ENCODE measurements around the gene PIH1D1. TPM values are rescaled to one million over a fixed set of nuclear protein-coding genes. Genes with fewer than 3 reads are reported as not detected.

The PIH1D1 gene
- total RNA-seq, 4 donors from 2014 or later: 82.0 to 124 (median 104) TPM

DNA sequence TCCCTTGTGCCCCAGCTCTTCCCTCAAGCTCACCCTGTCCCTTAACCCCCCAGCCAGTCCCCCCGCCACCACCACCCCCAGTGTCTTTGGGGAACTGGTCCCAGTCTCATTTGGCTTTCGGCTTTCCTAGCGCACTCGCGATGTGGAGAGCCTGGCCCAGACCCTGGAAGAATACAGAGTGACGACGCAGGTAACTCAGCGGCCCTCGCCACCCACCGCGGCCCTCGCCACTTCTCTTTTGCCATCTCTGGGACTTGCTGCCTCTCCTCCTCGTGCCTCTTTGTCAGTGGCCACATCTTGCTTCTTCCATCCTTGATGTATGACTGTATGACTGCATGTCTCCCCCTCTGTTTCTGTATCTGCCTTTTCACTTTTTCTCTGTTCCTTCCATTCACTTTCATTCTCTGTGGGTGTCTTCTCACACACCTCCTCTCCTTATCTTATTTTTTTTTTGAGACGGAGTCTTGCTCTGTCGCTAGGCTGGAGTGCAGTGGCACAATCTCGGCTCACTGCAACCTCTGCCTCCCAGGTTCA is 44.1 kb downstream of the PIH1D1 start:
- 90% methylated on average over 16 of the region's 16 CpGs for WGBS
- no peak for DNase-seq (ENCODE audit: low spot score in 2 of 2)
- H3K36me3 ChIP-seq: no peaks in the 10 kb centered on the region
- no peak overlapping the region for H3K27ac ChIP-seq
- no peak for TF ChIP-seq POLR2A (IDR thresholded peaks at IDR 0.05)
- TF ChIP-seq POLR2AphosphoS5 (IDR thresholded peaks at IDR 0.05): no peak
- TF ChIP-seq, protein P1, sequence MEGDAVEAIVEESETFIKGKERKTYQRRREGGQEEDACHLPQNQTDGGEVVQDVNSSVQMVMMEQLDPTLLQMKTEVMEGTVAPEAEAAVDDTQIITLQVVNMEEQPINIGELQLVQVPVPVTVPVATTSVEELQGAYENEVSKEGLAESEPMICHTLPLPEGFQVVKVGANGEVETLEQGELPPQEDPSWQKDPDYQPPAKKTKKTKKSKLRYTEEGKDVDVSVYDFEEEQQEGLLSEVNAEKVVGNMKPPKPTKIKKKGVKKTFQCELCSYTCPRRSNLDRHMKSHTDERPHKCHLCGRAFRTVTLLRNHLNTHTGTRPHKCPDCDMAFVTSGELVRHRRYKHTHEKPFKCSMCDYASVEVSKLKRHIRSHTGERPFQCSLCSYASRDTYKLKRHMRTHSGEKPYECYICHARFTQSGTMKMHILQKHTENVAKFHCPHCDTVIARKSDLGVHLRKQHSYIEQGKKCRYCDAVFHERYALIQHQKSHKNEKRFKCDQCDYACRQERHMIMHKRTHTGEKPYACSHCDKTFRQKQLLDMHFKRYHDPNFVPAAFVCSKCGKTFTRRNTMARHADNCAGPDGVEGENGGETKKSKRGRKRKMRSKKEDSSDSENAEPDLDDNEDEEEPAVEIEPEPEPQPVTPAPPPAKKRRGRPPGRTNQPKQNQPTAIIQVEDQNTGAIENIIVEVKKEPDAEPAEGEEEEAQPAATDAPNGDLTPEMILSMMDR (IDR thresholded peaks at IDR 0.05): no peak
- TF ChIP-seq EP300 (IDR thresholded peaks at IDR 0.05): no peak
- H3K27me3 ChIP-seq: no peaks in the 10 kb centered on the region
- no peaks in the 10 kb centered on the region for H3K4me1 ChIP-seq
- no peak overlapping the region for H3K4me3 ChIP-seq
- H3K9me3 ChIP-seq: no peaks in the 10 kb centered on the region

DNA sequence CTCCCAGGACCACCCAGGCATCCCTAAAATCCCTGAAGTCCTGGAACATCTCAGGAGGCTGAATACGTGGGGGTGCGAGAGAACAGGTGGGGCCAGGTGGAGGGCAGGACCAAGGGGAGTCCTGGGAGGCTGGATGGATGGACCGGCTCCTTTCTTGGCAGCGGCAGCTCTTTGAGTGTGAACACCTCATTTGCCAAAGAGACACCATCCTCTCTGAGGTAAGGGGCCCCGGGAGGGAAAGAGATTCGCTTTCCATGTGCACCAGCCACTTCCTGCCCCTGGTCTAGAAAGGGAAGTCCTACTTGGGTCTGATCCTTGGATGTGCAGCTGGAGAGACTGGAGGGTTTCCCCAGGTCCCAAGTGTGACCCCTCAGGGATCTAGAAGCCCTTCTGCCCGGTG is 44.5 kb downstream of the PIH1D1 start:
- no peak for TF ChIP-seq POLR2A (IDR thresholded peaks at IDR 0.05)
- TF ChIP-seq POLR2AphosphoS5 (IDR thresholded peaks at IDR 0.05): no peak
- Histone ChIP-seq H3K4me3 (no peak overlapping the region), H3K27ac (no peak overlapping the region), H3K4me1 (no peaks in the 10 kb centered on the region), H3K9me3 (no peaks in the 10 kb centered on the region), H3K27me3 (no peaks in the 10 kb centered on the region), H3K36me3 (no peaks in the 10 kb centered on the region)
- no peak for DNase-seq (ENCODE audit: low spot score in 2 of 2)
- WGBS: 81% methylated on average over 7 of the region's 7 CpGs

DNA sequence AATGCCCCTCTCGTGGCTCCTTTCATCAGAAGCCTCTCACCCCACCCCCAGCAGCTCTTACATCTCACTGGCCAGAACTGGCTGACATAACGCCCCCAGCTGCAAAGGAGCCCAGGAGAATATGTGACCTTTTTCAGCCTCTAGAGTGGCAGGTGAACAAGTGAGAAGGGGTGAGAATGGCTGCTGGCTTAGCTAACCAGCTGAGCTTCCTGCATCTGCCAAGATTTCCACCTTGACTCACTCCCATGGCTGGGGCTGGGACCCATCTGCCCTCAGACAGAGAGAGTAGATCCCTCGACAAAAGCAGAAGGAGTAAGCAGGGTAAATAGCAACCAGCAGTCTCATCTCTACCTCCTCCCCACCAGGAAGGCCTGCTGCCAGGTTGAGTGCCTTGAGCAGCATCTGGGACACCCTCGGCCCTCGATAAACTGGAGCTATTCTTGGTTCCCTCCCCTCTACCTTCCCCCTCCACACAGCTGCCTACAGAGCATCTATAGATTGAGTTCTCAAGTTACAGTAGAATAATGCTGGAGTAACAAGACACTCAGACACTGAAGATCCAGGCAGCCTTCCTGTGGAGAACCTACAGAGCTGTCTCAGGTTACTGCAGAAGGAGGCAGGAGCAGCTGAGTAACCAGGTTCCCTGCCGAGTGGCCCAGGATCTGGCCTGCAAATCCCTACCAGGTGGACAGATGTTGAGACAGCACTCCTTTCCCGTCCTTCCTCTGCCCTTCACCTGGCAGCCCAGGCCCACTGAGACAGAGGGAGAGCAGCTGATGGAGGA is 48.0 kb downstream of the PIH1D1 start:
- Histone ChIP-seq H3K27me3 (no peaks in the 10 kb centered on the region), H3K9me3 (no peaks in the 10 kb centered on the region), H3K4me3 (no peak overlapping the region), H3K4me1 (no peaks in the 10 kb centered on the region), H3K27ac (no peak overlapping the region), H3K36me3 (no peaks in the 10 kb centered on the region)
- DNase-seq (ENCODE audit: low spot score in 2 of 2): no peak
- TF ChIP-seq POLR2A (IDR thresholded peaks at IDR 0.05) (no peak), EP300 (IDR thresholded peaks at IDR 0.05) (no peak), POLR2AphosphoS5 (IDR thresholded peaks at IDR 0.05) (no peak)
- TF ChIP-seq, protein P1 (IDR thresholded peaks at IDR 0.05): no peak
- 49% methylated on average over 5 of the region's 7 CpGs for WGBS

DNA sequence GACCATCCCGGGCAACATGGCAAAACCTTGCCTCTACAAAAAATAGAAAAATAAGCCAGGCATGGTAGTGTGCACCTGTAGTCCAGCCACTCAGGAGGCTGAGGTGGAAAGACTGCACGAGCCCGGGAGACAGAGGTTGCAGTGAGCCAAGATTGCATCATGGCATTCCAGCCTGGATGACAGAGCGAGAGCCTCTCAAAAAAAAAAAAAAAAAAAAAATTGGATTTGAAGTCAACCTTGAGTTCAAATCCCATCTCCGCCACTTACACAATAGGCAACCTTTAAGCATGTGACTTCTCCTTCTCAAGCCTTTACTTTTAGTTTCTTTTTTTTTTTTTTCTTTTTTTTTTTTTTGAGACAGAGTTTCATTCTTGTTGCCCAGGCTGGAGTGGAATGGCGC is 51.6 kb downstream of the PIH1D1 start:
- DNase-seq (ENCODE audit: low spot score in 2 of 2): no peak
- no peaks in the 10 kb centered on the region for H3K4me1 ChIP-seq

DNA sequence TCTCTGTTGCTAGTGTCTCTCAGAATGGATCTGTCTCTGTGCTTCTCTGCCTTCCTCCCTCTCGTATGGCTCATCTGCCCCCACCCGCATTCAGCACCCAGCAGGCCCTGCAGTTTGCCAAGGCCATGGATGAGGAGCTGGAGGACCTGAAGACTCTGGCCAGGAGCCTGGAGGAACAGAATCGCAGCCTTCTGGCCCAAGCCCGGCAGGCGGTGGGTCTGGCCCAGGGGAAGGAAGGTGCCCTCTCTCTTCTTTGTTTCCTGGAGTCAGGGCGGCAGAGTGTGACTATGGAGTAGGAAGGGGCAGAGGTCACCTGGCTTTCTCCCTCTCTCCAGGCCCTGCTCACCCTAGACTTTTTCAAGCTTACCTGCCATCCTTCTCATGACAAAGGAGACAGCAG is 52.7 kb downstream of the PIH1D1 start:
- DNase-seq (ENCODE audit: low spot score in 2 of 2): no peak
- Histone ChIP-seq H3K27me3 (peaks cover 10% of the 10 kb centered on the region), H3K4me1 (no peaks in the 10 kb centered on the region), H3K4me3 (no peak overlapping the region), H3K9me3 (no peaks in the 10 kb centered on the region), H3K36me3 (no peaks in the 10 kb centered on the region), H3K27ac (no peak overlapping the region)
- WGBS: 87% methylated on average over 6 of the region's 6 CpGs
- TF ChIP-seq POLR2AphosphoS5 (IDR thresholded peaks at IDR 0.05): no peak
- TF ChIP-seq POLR2A (IDR thresholded peaks at IDR 0.05): no peak
- TF ChIP-seq, protein P1 (IDR thresholded peaks at IDR 0.05): no peak

More for the DNA sequence above, 51.6 kb downstream of the PIH1D1 start:
- WGBS: 77% methylated on average over 6 of the region's 6 CpGs
- H3K27me3 ChIP-seq: peaks cover 8% of the 10 kb centered on the region
- H3K4me3 ChIP-seq: no peak overlapping the region
- no peaks in the 10 kb centered on the region for H3K36me3 ChIP-seq
- no peak for TF ChIP-seq POLR2A (IDR thresholded peaks at IDR 0.05)
- TF ChIP-seq, protein P1 (IDR thresholded peaks at IDR 0.05): no peak
- no peak for TF ChIP-seq EP300 (IDR thresholded peaks at IDR 0.05)
- TF ChIP-seq POLR2AphosphoS5 (IDR thresholded peaks at IDR 0.05): no peak
- no peaks in the 10 kb centered on the region for H3K9me3 ChIP-seq
- no peak overlapping the region for H3K27ac ChIP-seq

Measured in suprapubic skin (tissue), 4 donors.